Measurements from ENCODE around the gene SLC6A11. TPM values are rescaled to one million over a fixed set of nuclear protein-coding genes. Genes with fewer than 3 reads are reported as not detected.

SLC6A11 gene
- polyA plus RNA-seq, 1 donor (not counting 4 experiments of a cell fraction or from before 2014, with no cell fraction given), result 9.8 TPM

- Histone ChIP-seq H3K27ac (ENCODE audit: control insufficient read depth, insufficient read depth, low read length) (no peak overlapping the region), H4K20me1 (ENCODE audit: control insufficient read depth, extremely low read depth, insufficient read depth, low read length) (no peaks in the 10 kb centered on the region), H3K79me2 (ENCODE audit: control insufficient read depth, insufficient read depth, low read length) (no peaks in the 10 kb centered on the region), H3K36me3 (ENCODE audit: control insufficient read depth in 2 of 2, extremely low read depth in 1 of 2, insufficient read depth in 2 of 2, low read length in 2 of 2) (no peaks in the 10 kb centered on the region), H3K27me3 (ENCODE audit: control insufficient read depth, extremely low read depth, insufficient read depth, low read length) (peaks cover 31% of the 10 kb centered on the region), H3K9me1 (ENCODE audit: control insufficient read depth, extremely low read depth, insufficient read depth, low read length) (no peaks in the 10 kb centered on the region), H2AFZ (ENCODE audit: control insufficient read depth, low read length) (no peak overlapping the region), H3K4me3 (ENCODE audit: control insufficient read depth in 2 of 3, extremely low read depth in 1 of 3, insufficient read depth in 2 of 3, low read depth in 1 of 3, low read length in 3 of 3) (no peak overlapping the region), H3K4me1 (ENCODE audit: control insufficient read depth, extremely low read depth, insufficient read depth, low read length) (no peaks in the 10 kb centered on the region), H3K9ac (ENCODE audit: control insufficient read depth, extremely low read depth, insufficient read depth, low read length) (no peak overlapping the region), H3K9me3 (ENCODE audit: control insufficient read depth, low read depth, low read length) (no peaks in the 10 kb centered on the region), H3K4me2 (ENCODE audit: control insufficient read depth, extremely low read depth, insufficient read depth, low read depth, low read length) (no peak overlapping the region)
- dilution Hi-C loops (cut with MboI; ENCODE audit: extremely low pct_ligation_motif_present, low sequenced_read_pairs), result loop anchor here (10.0 kb wide), 1 partner anchor 78 kb away; no protein-coding TSS in a partner anchor
- FAIRE-seq (no peak), DNase-seq (ENCODE audit: low read depth, low spot score) (no peak)
- TF ChIP-seq EZH2 (IDR thresholded peaks at IDR 0.05; ENCODE audit: low read length), result peak; percentile 30
- TF ChIP-seq CTCF (optimal IDR thresholded peaks at IDR 0.05 in 1 of 3, IDR thresholded peaks at IDR 0.05 in 1 of 3, conservative IDR thresholded peaks at IDR 0.05 in 1 of 3; ENCODE audit: extremely low read depth in 1 of 3, insufficient read depth in 2 of 3, low read length in 3 of 3), result no peak
Measured at GRCh38 chr3:10956986-10957385, 141.0 kb downstream of the SLC6A11 start.

GRCh38 chr3:10957976-10958749 lies 142.1 kb downstream of the SLC6A11 start:
- H4K20me1 ChIP-seq (ENCODE audit: control insufficient read depth, extremely low read depth, insufficient read depth, low read length), result no peaks in the 10 kb centered on the region
- no peaks in the 10 kb centered on the region for H3K36me3 ChIP-seq (ENCODE audit: control insufficient read depth in 2 of 2, extremely low read depth in 1 of 2, insufficient read depth in 2 of 2, low read length in 2 of 2)
- no peak for DNase-seq (ENCODE audit: low read depth, low spot score)
- H3K9me1 ChIP-seq (ENCODE audit: control insufficient read depth, extremely low read depth, insufficient read depth, low read length), result no peaks in the 10 kb centered on the region
- no peak overlapping the region for H3K4me2 ChIP-seq (ENCODE audit: control insufficient read depth, extremely low read depth, insufficient read depth, low read depth, low read length)
- no peaks in the 10 kb centered on the region for H3K9me3 ChIP-seq (ENCODE audit: control insufficient read depth, low read depth, low read length)
- H3K9ac ChIP-seq (ENCODE audit: control insufficient read depth, extremely low read depth, insufficient read depth, low read length), result no peak overlapping the region
- no peak overlapping the region for H3K4me3 ChIP-seq (ENCODE audit: control insufficient read depth in 2 of 3, extremely low read depth in 1 of 3, insufficient read depth in 2 of 3, low read depth in 1 of 3, low read length in 3 of 3)
- no peak for TF ChIP-seq CTCF (optimal IDR thresholded peaks at IDR 0.05 in 1 of 3, IDR thresholded peaks at IDR 0.05 in 1 of 3, conservative IDR thresholded peaks at IDR 0.05 in 1 of 3; ENCODE audit: extremely low read depth in 1 of 3, insufficient read depth in 2 of 3, low read length in 3 of 3)
- TF ChIP-seq EZH2 (IDR thresholded peaks at IDR 0.05; ENCODE audit: low read length), result no peak
- dilution Hi-C loops (cut with MboI; ENCODE audit: extremely low pct_ligation_motif_present, low sequenced_read_pairs), result loop anchor here (10.0 kb wide), 1 partner anchor 77 kb away; no protein-coding TSS in a partner anchor
- no peak overlapping the region for H2AFZ ChIP-seq (ENCODE audit: control insufficient read depth, low read length)
- peaks cover 25% of the 10 kb centered on the region for H3K27me3 ChIP-seq (ENCODE audit: control insufficient read depth, extremely low read depth, insufficient read depth, low read length)
- no peak overlapping the region for H3K27ac ChIP-seq (ENCODE audit: control insufficient read depth, insufficient read depth, low read length)
- H3K4me1 ChIP-seq (ENCODE audit: control insufficient read depth, extremely low read depth, insufficient read depth, low read length), result no peaks in the 10 kb centered on the region
- H3K79me2 ChIP-seq (ENCODE audit: control insufficient read depth, insufficient read depth, low read length), result no peaks in the 10 kb centered on the region
- no peak for FAIRE-seq
